NT2/D1 (cell line): ENCODE results near the gene HOXB6.

Experiments used
- SUZ12 ChIP-seq: IDR thresholded peaks from 2 replicates; pipeline ENCODE4 v1.6.1; 2011; ENCODE audit not compliant: insufficient read length, insufficient read depth; ENCODE audit errors: extremely low read depth
- YY1 ChIP-seq: IDR thresholded peaks from 2 replicates; pipeline ENCODE4 v1.6.1; 2011; ENCODE audit not compliant: insufficient read length, insufficient read depth
- ZNF274 ChIP-seq: IDR thresholded peaks from 2 replicates; pipeline ENCODE4 v1.6.1; 2011; ENCODE audit warnings: mild to moderate bottlenecking, low read depth, low read length

DNA sequence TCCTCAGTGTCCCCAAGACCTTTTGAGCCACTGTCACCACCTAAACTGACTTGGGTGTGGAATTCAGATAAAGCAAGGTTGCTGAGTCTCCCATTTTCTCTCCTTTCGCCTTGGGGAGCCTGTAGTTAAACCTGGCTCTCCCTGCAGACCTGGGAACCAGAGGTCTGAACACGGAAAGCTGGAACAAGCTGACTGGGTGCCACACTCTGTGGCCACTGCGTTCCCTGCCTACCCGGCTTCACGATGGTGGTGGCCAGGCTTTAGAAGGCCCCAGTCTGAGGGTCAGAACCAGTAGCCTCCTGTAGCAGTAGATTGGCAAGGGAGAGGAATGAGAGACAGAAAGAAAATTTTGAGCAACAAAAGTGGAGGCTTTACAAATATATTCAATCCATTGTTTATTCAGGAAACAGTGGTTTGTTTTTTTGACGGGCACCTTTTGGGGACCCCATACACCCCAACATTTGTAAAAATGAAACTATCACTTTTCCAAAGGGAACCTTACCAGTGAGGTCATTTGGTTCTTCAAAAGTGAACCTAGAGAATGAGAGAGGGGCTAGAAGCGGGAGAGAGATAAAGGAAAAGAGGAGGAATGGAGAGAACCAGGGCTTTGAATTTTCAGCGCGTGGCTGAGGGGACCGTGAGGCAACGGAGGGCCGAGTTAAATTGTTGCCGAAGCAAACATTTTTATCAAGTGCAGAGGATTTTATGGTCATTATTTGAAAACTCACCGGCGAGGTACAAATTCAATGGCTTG is 12.1 kb upstream of the HOXB6 start:
- TF ChIP-seq YY1, result no peak
- no peak for TF ChIP-seq SUZ12
- no peak for TF ChIP-seq ZNF274
